GM23248 (cell line): Measurements from ENCODE around the gene QSOX2. TPM values are rescaled to one million over a fixed set of nuclear protein-coding genes. Genes with fewer than 3 reads are reported as not detected.

Source experiments
- DNase-seq: peaks from one replicate; pipeline ENCODE4 v3.0.0-alpha.2; 2015
- H2AFZ ChIP-seq: fragments of 200-600 bp; sonication (generic); 2 replicates; pipeline ENCODE4 v1.6.1; 2016; ENCODE audit warnings: antibody characterized with exemption
- H3F3A ChIP-seq: fragments of 200-600 bp; sonication (generic); 2 replicates; pipeline ENCODE4 v1.6.1; 2016; ENCODE audit warnings: mild to moderate bottlenecking, antibody characterized with exemption, mixed run types; ENCODE audit not compliant: insufficient read depth
- H3K27ac ChIP-seq: fragments of 200-600 bp; sonication (generic); 2 replicates; pipeline ENCODE4 v1.5.1; 2016; ENCODE audit warnings: mild to moderate bottlenecking
- H3K27me3 ChIP-seq: fragments of 200-600 bp; sonication (generic); replicated peaks from 2 replicates; pipeline ENCODE4 v1.6.1; 2016; ENCODE audit warnings: mild to moderate bottlenecking; ENCODE audit not compliant: insufficient read depth
- H3K36me3 ChIP-seq: fragments of 200-600 bp; sonication (generic); 2 replicates; pipeline ENCODE4 v1.6.1; 2016; ENCODE audit warnings: low read depth, mild to moderate bottlenecking
- H3K4me1 ChIP-seq: fragments of 200-600 bp; sonication (generic); 2 replicates; pipeline ENCODE4 v1.6.1; 2016; ENCODE audit warnings: mild to moderate bottlenecking; ENCODE audit not compliant: insufficient read depth
- H3K4me2 ChIP-seq: fragments of 200-600 bp; sonication (generic); one replicate; pipeline ENCODE4 v1.6.1; 2016; ENCODE audit warnings: mild to moderate bottlenecking; ENCODE audit not compliant: unreplicated experiment
- H3K4me3 ChIP-seq: fragments of 200-600 bp; sonication (generic); 2 replicates; pipeline ENCODE4 v1.5.1; 2016; ENCODE audit warnings: mild to moderate bottlenecking
- H3K79me2 ChIP-seq: fragments of 200-600 bp; sonication (generic); 2 replicates; pipeline ENCODE4 v1.6.1; 2016; ENCODE audit warnings: mild to moderate bottlenecking; ENCODE audit not compliant: insufficient read depth
- H3K9ac ChIP-seq: fragments of 200-600 bp; sonication (generic); 2 replicates; pipeline ENCODE4 v1.6.1; 2016; ENCODE audit warnings: mild to moderate bottlenecking
- H3K9me2 ChIP-seq: fragments of 200-600 bp; sonication (generic); 2 replicates; pipeline ENCODE4 v1.6.1; 2016; ENCODE audit warnings: mixed run types, mild to moderate bottlenecking, moderate library complexity; ENCODE audit not compliant: insufficient read depth
- H3K9me3 ChIP-seq: fragments of 200-600 bp; sonication (generic); one replicate; pipeline ENCODE4 v1.6.1; 2017; ENCODE audit warnings: low read depth
- H4K20me1 ChIP-seq: fragments of 200-600 bp; sonication (generic); 2 replicates; pipeline ENCODE4 v1.6.0; 2016; ENCODE audit not compliant: insufficient read depth
- EZH2 ChIP-seq: fragments of 200-600 bp; sonication (generic); IDR thresholded peaks from 2 replicates; pipeline ENCODE4 v1.6.1; 2018; ENCODE audit warnings: antibody characterized with exemption, mild to moderate bottlenecking; ENCODE audit not compliant: insufficient read depth, poor library complexity, severe bottlenecking
- EZH2phosphoT487 ChIP-seq: fragments of 200-600 bp; sonication (generic); IDR thresholded peaks from 2 replicates; pipeline ENCODE4 v1.6.1; 2018; ENCODE audit warnings: antibody characterized with exemption, moderate library complexity, mild to moderate bottlenecking, low read depth; ENCODE audit not compliant: insufficient read depth
- WGBS, 2 experiments: methylation state at CpG; one replicate each; pipeline ENCODE4 v1.1.6; 2015 to 2017; ENCODE audit warnings: low lambda C conversion rate in 2 of 2, low coverage in 1 of 2; ENCODE audit errors: missing lambda C conversion rate in 2 of 2; 5-methylcytosine and 5-hydroxymethylcytosine counted together
- in situ Hi-C: fragments of 300-500 bp; cut with MboI; formaldehyde crosslinking; loops from 2 replicates; pipeline ENCODE4 v1.15.0; 2020
- polyA plus RNA-seq: library from polyadenylated mRNA; unstranded; fragments of >200 nt; fragmentation: Nextera tagmentation; extraction: Ambion mirVana; gene quantifications from 2 replicates; pipeline ENCODE4 v1.2.1, GENCODE V29; 2016
- total RNA-seq: library from RNA; depleted of rRNA; stranded (reverse); fragments of >200 nt; shearing (Covaris generic); gene quantifications from 2 replicates; pipeline ENCODE4 v1.2.3, GENCODE V29; 2014

The QSOX2 gene
- total and polyA plus RNA-seq, 2 experiments from 2014 or later, result 1.9 to 11.7 TPM

DNA sequence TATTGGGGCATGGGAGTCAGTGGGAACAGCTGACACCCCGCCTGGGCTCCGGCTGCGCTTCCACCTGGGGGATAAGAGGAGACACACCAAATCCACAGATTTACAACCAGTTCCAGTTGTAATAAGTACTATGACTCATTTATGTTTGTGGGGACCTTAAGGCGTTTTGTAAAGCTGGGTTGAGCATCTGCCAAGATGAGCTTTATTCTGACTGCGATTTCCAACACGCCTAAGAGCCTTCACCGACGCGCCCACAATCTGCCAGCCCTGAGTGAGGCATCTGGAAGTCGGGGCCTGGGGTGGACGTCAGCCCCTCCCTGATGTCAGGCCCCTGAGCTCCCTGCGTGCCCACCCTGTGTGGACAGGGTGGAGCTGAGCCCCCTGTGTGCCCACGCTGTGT lies 26.3 kb downstream of the QSOX2 start:
- in situ Hi-C loops, result no loop called here

DNA sequence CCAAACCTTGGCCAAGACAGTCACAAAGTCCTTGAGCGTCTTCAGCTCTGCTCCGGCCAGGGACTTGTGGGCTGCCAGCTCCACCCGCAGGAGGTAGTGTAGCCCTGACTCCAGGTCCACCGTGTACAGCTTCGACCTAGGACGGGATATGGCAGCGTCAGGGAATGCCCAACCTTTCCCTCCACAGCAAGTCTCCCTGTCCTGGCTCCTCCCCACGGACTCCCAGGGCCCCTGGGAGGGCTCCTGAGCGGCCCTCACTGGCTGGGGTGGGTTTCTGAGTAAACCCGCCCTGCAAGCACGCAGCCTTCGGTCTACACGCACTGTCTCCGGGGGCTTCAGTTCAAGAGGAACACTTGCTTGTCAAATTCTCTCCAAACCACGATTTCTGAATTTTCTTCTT lies 26.9 kb downstream of the QSOX2 start:
- no peaks in the 10 kb centered on the region for H3F3A ChIP-seq
- no peaks in the 10 kb centered on the region for H3K4me1 ChIP-seq
- H3K4me2 ChIP-seq, result no peak overlapping the region
- 92 to 95% methylated on average over 15 of the region's 15 CpGs for WGBS, 2 experiments
- H3K27ac ChIP-seq, result no peak overlapping the region
- no peaks in the 10 kb centered on the region for H3K27me3 ChIP-seq
- H3K9ac ChIP-seq, result no peak overlapping the region
- peaks cover 12% of the 10 kb centered on the region; the same call in 1 of the 2 replicates for H3K36me3 ChIP-seq
- no peak overlapping the region for H2AFZ ChIP-seq
- no peaks in the 10 kb centered on the region for H4K20me1 ChIP-seq
- no peak for DNase-seq
- no peaks in the 10 kb centered on the region for H3K79me2 ChIP-seq
- no peak for TF ChIP-seq EZH2
- TF ChIP-seq EZH2phosphoT487, result no peak
- no peaks in the 10 kb centered on the region for H3K9me2 ChIP-seq
- no peak overlapping the region for H3K4me3 ChIP-seq
- in situ Hi-C loops, result no loop called here
- H3K9me3 ChIP-seq, result no peaks in the 10 kb centered on the region

More for the DNA sequence above, 26.3 kb downstream of the QSOX2 start:
- Histone ChIP-seq H3K27me3 (no peaks in the 10 kb centered on the region), H3K4me1 (no peaks in the 10 kb centered on the region), H3K9me2 (no peaks in the 10 kb centered on the region), H3K9me3 (no peaks in the 10 kb centered on the region), H3F3A (no peaks in the 10 kb centered on the region), H3K36me3 (peaks cover 6% of the 10 kb centered on the region; the same call in 1 of the 2 replicates), H3K27ac (no peak overlapping the region), H3K9ac (no peak overlapping the region), H3K79me2 (no peaks in the 10 kb centered on the region), H3K4me3 (no peak overlapping the region), H2AFZ (no peak overlapping the region), H4K20me1 (no peaks in the 10 kb centered on the region), H3K4me2 (no peak overlapping the region)
- 91 to 96% methylated on average over 13 of the region's 13 CpGs for WGBS, 2 experiments
- DNase-seq, result no peak
- TF ChIP-seq EZH2, result no peak
- TF ChIP-seq EZH2phosphoT487, result no peak

DNA sequence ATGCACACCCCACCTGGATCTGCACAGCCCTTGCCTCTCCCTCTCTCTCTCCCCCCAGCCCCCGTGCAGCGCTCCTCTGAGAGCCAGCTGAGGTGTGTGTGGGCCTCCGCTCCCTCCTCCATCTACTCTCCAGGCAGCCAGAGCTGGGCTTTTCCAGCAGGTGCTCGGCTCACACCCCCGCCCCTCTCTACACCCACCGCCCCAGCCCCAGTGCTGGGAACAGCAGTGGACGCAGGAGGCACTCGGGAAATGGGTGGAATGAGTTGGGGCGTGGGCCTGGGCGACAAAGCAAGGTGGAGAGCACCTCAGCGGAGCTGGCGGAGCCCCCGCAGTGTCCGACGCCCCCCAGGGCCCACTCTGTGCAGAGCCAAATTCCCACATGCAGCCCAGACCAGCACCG lies 27.3 kb downstream of the QSOX2 start:
- Histone ChIP-seq H3F3A (no peaks in the 10 kb centered on the region), H3K36me3 (peaks cover 14% of the 10 kb centered on the region; the same call in 1 of the 2 replicates)
- no peak for TF ChIP-seq EZH2
- no peak for TF ChIP-seq EZH2phosphoT487

DNA sequence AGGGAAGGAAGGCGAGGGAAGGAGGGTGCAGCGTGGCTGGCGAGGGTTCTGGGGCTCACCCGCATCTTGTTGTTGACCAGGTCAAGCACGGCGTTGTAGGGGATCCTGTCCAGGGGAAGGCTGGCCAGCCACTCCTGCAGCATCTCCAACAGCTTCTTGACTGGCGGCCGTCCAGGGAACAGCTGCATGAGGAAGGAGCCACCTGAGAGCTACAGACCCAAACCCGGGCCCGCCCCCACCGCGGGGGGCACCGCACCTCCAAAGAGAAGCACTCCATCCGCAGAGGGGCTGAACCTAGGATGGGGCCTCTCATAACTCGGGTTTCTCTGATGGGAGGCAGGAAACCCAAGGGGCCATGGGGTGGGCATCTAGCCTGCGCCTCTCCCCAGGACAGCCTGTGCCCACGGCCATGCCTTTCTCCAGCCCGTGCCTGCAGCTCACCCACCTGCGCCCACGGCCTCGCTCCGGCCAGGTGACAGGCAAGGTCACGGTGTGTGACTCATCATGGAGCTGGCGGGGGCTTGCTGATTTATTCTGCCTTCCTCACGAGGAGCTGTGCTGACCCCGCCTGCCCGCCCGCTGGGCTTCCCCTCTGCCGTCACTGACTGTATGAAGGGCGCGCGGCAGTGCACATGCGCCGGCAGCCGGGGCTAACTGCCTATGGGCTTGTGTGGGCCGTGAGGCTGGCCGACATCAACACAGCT lies 28.9 kb downstream of the QSOX2 start:
- no peak overlapping the region for H3K27ac ChIP-seq
- H3K9ac ChIP-seq, result no peak overlapping the region
- H3F3A ChIP-seq, result no peaks in the 10 kb centered on the region
- no peaks in the 10 kb centered on the region for H3K9me2 ChIP-seq
- 93 to 97% methylated on average over 31 to 35 of the region's 37 CpGs for WGBS, 2 experiments
- DNase-seq, result no peak
- H2AFZ ChIP-seq, result no peak overlapping the region
- in situ Hi-C loops, result no loop called here
- H3K36me3 ChIP-seq, result peaks cover 14% of the 10 kb centered on the region; the same call in 1 of the 2 replicates
- H3K4me2 ChIP-seq, result no peak overlapping the region
- no peaks in the 10 kb centered on the region for H3K4me1 ChIP-seq
- H3K9me3 ChIP-seq, result no peaks in the 10 kb centered on the region
- TF ChIP-seq EZH2 (no peak), EZH2phosphoT487 (no peak)
- no peak overlapping the region for H3K4me3 ChIP-seq
- H4K20me1 ChIP-seq, result no peaks in the 10 kb centered on the region
- H3K27me3 ChIP-seq, result no peaks in the 10 kb centered on the region
- no peaks in the 10 kb centered on the region for H3K79me2 ChIP-seq

More for the DNA sequence above, 27.3 kb downstream of the QSOX2 start:
- in situ Hi-C loops, result no loop called here
- H3K79me2 ChIP-seq, result no peaks in the 10 kb centered on the region
- no peaks in the 10 kb centered on the region for H3K27me3 ChIP-seq
- 92% methylated on average over 16 of the region's 16 CpGs for WGBS, 2 experiments
- no peak overlapping the region for H2AFZ ChIP-seq
- no peak for DNase-seq
- H3K4me2 ChIP-seq, result no peak overlapping the region
- H3K9me2 ChIP-seq, result no peaks in the 10 kb centered on the region
- H3K27ac ChIP-seq, result no peak overlapping the region
- no peak overlapping the region for H3K4me3 ChIP-seq
- no peaks in the 10 kb centered on the region for H3K4me1 ChIP-seq
- H3K9me3 ChIP-seq, result no peaks in the 10 kb centered on the region
- no peaks in the 10 kb centered on the region for H4K20me1 ChIP-seq
- H3K9ac ChIP-seq, result no peak overlapping the region
